ENCODE measurements around the gene CYTH2. TPM values are rescaled to one million over a fixed set of nuclear protein-coding genes. Genes with fewer than 3 reads are reported as not detected.

The CYTH2 gene
- total RNA-seq, 1 donor from 2014 or later = 36.6 TPM

GRCh38 chr19:48508729-48509411 is 39.7 kb downstream of the CYTH2 start:
- Histone ChIP-seq H3K36me3 (ENCODE audit: control insufficient read depth, insufficient read depth, low read length) (no peaks in the 10 kb centered on the region), H3K4me3 (ENCODE audit: low read depth, low read length) (no peak overlapping the region), H3K27me3 (ENCODE audit: control insufficient read depth, insufficient read depth, low read length) (no peaks in the 10 kb centered on the region)
- no peak for FAIRE-seq
- TF ChIP-seq, protein P1, sequence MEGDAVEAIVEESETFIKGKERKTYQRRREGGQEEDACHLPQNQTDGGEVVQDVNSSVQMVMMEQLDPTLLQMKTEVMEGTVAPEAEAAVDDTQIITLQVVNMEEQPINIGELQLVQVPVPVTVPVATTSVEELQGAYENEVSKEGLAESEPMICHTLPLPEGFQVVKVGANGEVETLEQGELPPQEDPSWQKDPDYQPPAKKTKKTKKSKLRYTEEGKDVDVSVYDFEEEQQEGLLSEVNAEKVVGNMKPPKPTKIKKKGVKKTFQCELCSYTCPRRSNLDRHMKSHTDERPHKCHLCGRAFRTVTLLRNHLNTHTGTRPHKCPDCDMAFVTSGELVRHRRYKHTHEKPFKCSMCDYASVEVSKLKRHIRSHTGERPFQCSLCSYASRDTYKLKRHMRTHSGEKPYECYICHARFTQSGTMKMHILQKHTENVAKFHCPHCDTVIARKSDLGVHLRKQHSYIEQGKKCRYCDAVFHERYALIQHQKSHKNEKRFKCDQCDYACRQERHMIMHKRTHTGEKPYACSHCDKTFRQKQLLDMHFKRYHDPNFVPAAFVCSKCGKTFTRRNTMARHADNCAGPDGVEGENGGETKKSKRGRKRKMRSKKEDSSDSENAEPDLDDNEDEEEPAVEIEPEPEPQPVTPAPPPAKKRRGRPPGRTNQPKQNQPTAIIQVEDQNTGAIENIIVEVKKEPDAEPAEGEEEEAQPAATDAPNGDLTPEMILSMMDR (IDR thresholded peaks at IDR 0.05; ENCODE audit: insufficient read depth, low read length, severe bottlenecking) = no peak
- no peak for DNase-seq (ENCODE audit: low read depth)

- no peaks in the 10 kb centered on the region for H3K36me3 ChIP-seq (ENCODE audit: control insufficient read depth, insufficient read depth, low read length)
- H3K4me3 ChIP-seq (ENCODE audit: low read depth, low read length) = no peak overlapping the region
- TF ChIP-seq, protein P1 (IDR thresholded peaks at IDR 0.05; ENCODE audit: insufficient read depth, low read length, severe bottlenecking) = no peak
- DNase-seq (ENCODE audit: low read depth) (no peak), FAIRE-seq (no peak)
- H3K27me3 ChIP-seq (ENCODE audit: control insufficient read depth, insufficient read depth, low read length) = no peaks in the 10 kb centered on the region
Observed at GRCh38 chr19:48509467-48510194, 40.5 kb downstream of the CYTH2 start.

- no peaks in the 10 kb centered on the region for H3K27me3 ChIP-seq (ENCODE audit: control insufficient read depth, insufficient read depth, low read length)
- DNase-seq (ENCODE audit: low read depth) (peak; percentile 29), FAIRE-seq (no peak)
- H3K36me3 ChIP-seq (ENCODE audit: control insufficient read depth, insufficient read depth, low read length) = no peaks in the 10 kb centered on the region
- TF ChIP-seq, protein P1 (IDR thresholded peaks at IDR 0.05; ENCODE audit: insufficient read depth, low read length, severe bottlenecking) = no peak
- H3K4me3 ChIP-seq (ENCODE audit: low read depth, low read length) = no peak overlapping the region
Observed at GRCh38 chr19:48510421-48511268, 41.5 kb downstream of the CYTH2 start.

- Histone ChIP-seq H3K27me3 (ENCODE audit: control insufficient read depth, insufficient read depth, low read length) (no peaks in the 10 kb centered on the region), H3K4me3 (ENCODE audit: low read depth, low read length) (no peak overlapping the region), H3K36me3 (ENCODE audit: control insufficient read depth, insufficient read depth, low read length) (no peaks in the 10 kb centered on the region)
- FAIRE-seq = no peak
- TF ChIP-seq, protein P1 (IDR thresholded peaks at IDR 0.05; ENCODE audit: insufficient read depth, low read length, severe bottlenecking) = no peak
- DNase-seq (ENCODE audit: low read depth) = no peak
Observed at GRCh38 chr19:48511321-48511731, 42.2 kb downstream of the CYTH2 start.

GRCh38 chr19:48511800-48512503 is 42.8 kb downstream of the CYTH2 start, which contains the start of gene LMTK3:
Gene LMTK3 (minus strand): TSS chr19:48511835. CDS start chr19:48511576, 259 bp downstream.
- DNase-seq (ENCODE audit: low read depth) = no peak
- H3K27me3 ChIP-seq (ENCODE audit: control insufficient read depth, insufficient read depth, low read length) = no peaks in the 10 kb centered on the region
- no peak within 1 kb of the TSS for H3K4me3 ChIP-seq (ENCODE audit: low read depth, low read length)
- no peak for FAIRE-seq
- TF ChIP-seq, protein P1 (IDR thresholded peaks at IDR 0.05; ENCODE audit: insufficient read depth, low read length, severe bottlenecking) = no peak
- no peaks in the 10 kb centered on the region for H3K36me3 ChIP-seq (ENCODE audit: control insufficient read depth, insufficient read depth, low read length)

All from bronchial epithelial cell (primary cell).